BLaER1 treated with 17β-estradiol and CSF1 and Interleukin-3, amounts not matched to agents 10 nM and 100 nM (cell line): ENCODE measurements around the gene KLHDC8A.

Source experiments
- H3K27ac ChIP-seq, 11 experiments: shearing (Covaris generic); formaldehyde crosslinking; 2 replicates each; pipeline ENCODE4 v1.8.1; 2022
- H3K27me3 ChIP-seq, 11 experiments: shearing (Covaris generic); formaldehyde crosslinking; 2 replicates each; pipeline ENCODE4 v1.8.1; 2022
- H3K36me3 ChIP-seq, 11 experiments: shearing (Covaris generic); formaldehyde crosslinking; 2 replicates each; pipeline ENCODE4 v1.8.1; 2022
- H3K4me1 ChIP-seq, 10 experiments: shearing (Covaris generic); formaldehyde crosslinking; 2 replicates each; pipeline ENCODE4 v1.8.1; 2022
- H3K4me2 ChIP-seq, 11 experiments: shearing (Covaris generic); formaldehyde crosslinking; 2 replicates each; pipeline ENCODE4 v1.8.1; 2022
- H3K4me3 ChIP-seq, 10 experiments: shearing (Covaris generic); formaldehyde crosslinking; 2 replicates each; pipeline ENCODE4 v1.8.1; 2022
- H3K9ac ChIP-seq, 11 experiments: shearing (Covaris generic); formaldehyde crosslinking; 2 replicates each; pipeline ENCODE4 v1.8.1; 2022
- H3K9me3 ChIP-seq, 11 experiments: shearing (Covaris generic); formaldehyde crosslinking; replicated peaks in 1 of 11; 2 replicates each; pipeline ENCODE4 v1.8.1; 2022
- H4K20me1 ChIP-seq, 11 experiments: shearing (Covaris generic); formaldehyde crosslinking; 2 replicates each; pipeline ENCODE4 v1.8.1; 2022
- Cebpa-rat ChIP-seq, 11 experiments: shearing (Covaris generic); IDR thresholded peaks; 2 replicates each; pipeline ENCODE4 v1.8.1; 2022

The KLHDC8A gene

GRCh38 chr1:205342986-205343385, 13.7 kb downstream of the KLHDC8A start:
- Histone ChIP-seq H4K20me1 (peaks cover 0 to 11% (median 0%) of the 10 kb centered on the region in 11 experiments; a peak in 3 of 22 replicates), H3K36me3 (no peaks in the 10 kb centered on the region), H3K9ac (no peak overlapping the region), H3K9me3 (peaks cover 0 to 10% (median 3%) of the 10 kb centered on the region in 11 experiments; a peak in 7 of 22 replicates), H3K27me3 (peaks cover 43 to 60% (median 50%) of the 10 kb centered on the region in 11 experiments), H3K27ac (no peak overlapping the region), H3K4me3 (no peak overlapping the region), H3K4me2 (no peak overlapping the region), H3K4me1 (peaks cover 0 to 9% (median 3%) of the 10 kb centered on the region in 10 experiments; a peak in 17 of 20 replicates)
- no peak for TF ChIP-seq Cebpa-rat (IDR thresholded peaks at IDR 0.05)

GRCh38 chr1:205340676-205341075, 16.0 kb downstream of the KLHDC8A start:
- H3K9ac ChIP-seq: no peak overlapping the region
- no peak overlapping the region for H3K4me2 ChIP-seq
- H3K27ac ChIP-seq: no peak overlapping the region
- no peak overlapping the region for H3K4me3 ChIP-seq
- no peak for TF ChIP-seq Cebpa-rat (IDR thresholded peaks at IDR 0.05)
- H3K4me1 ChIP-seq: peaks cover 0 to 7% (median 0%) of the 10 kb centered on the region in 10 experiments; a peak in 3 of 20 replicates
- H3K36me3 ChIP-seq: no peaks in the 10 kb centered on the region
- H4K20me1 ChIP-seq: peaks cover 0 to 11% (median 0%) of the 10 kb centered on the region in 11 experiments; a peak in 4 of 22 replicates
- H3K27me3 ChIP-seq: peaks cover 38 to 45% (median 40%) of the 10 kb centered on the region in 11 experiments
- H3K9me3 ChIP-seq: peaks cover 0 to 10% (median 3%) of the 10 kb centered on the region in 11 experiments; a peak in 7 of 22 replicates

GRCh38 chr1:205339717-205340116, 17.0 kb downstream of the KLHDC8A start:
- Histone ChIP-seq H3K27me3 (peaks cover 28 to 36% (median 30%) of the 10 kb centered on the region in 11 experiments), H3K4me1 (peaks cover 0 to 7% (median 0%) of the 10 kb centered on the region in 10 experiments; a peak in 3 of 20 replicates), H3K27ac (no peak overlapping the region), H3K9ac (no peak overlapping the region), H3K36me3 (no peaks in the 10 kb centered on the region), H4K20me1 (peaks cover 0 to 11% (median 0%) of the 10 kb centered on the region in 11 experiments; a peak in 4 of 22 replicates), H3K4me2 (no peak overlapping the region), H3K9me3 (peaks cover 0 to 10% (median 3%) of the 10 kb centered on the region in 11 experiments; a peak in 7 of 22 replicates), H3K4me3 (no peak overlapping the region)
- no peak for TF ChIP-seq Cebpa-rat (IDR thresholded peaks at IDR 0.05)

- no peak for TF ChIP-seq Cebpa-rat (IDR thresholded peaks at IDR 0.05)
- Histone ChIP-seq H3K4me3 (no peak overlapping the region), H4K20me1 (peaks cover 0 to 11% (median 0%) of the 10 kb centered on the region in 11 experiments; a peak in 4 of 22 replicates), H3K9me3 (peaks cover 0 to 10% (median 3%) of the 10 kb centered on the region in 11 experiments; a peak in 7 of 22 replicates), H3K27me3 (peaks cover 23 to 31% (median 25%) of the 10 kb centered on the region in 11 experiments), H3K36me3 (no peaks in the 10 kb centered on the region), H3K27ac (no peak overlapping the region), H3K4me2 (no peak overlapping the region), H3K9ac (no peak overlapping the region), H3K4me1 (peaks cover 0 to 7% (median 0%) of the 10 kb centered on the region in 10 experiments; a peak in 3 of 20 replicates)
Measured at GRCh38 chr1:205339197-205339702, 17.5 kb downstream of the KLHDC8A start.

GRCh38 chr1:205338011-205338410, 18.7 kb downstream of the KLHDC8A start:
- H3K9ac ChIP-seq: no peak overlapping the region
- no peak for TF ChIP-seq Cebpa-rat (IDR thresholded peaks at IDR 0.05)
- peaks cover 0 to 4% (median 0%) of the 10 kb centered on the region in 11 experiments; a peak in 3 of 22 replicates for H3K9me3 ChIP-seq
- no peak overlapping the region for H3K27ac ChIP-seq
- H4K20me1 ChIP-seq: peaks cover 0 to 11% (median 0%) of the 10 kb centered on the region in 11 experiments; a peak in 4 of 22 replicates
- no peak overlapping the region for H3K4me2 ChIP-seq
- H3K36me3 ChIP-seq: no peaks in the 10 kb centered on the region
- H3K4me3 ChIP-seq: no peak overlapping the region
- H3K27me3 ChIP-seq: peaks cover 11 to 19% (median 13%) of the 10 kb centered on the region in 11 experiments
- peaks cover 0 to 7% (median 0%) of the 10 kb centered on the region in 10 experiments; a peak in 3 of 20 replicates for H3K4me1 ChIP-seq

GRCh38 chr1:205337481-205337880, 19.2 kb downstream of the KLHDC8A start:
- Histone ChIP-seq H3K4me3 (no peak overlapping the region), H3K9me3 (no peaks in the 10 kb centered on the region), H4K20me1 (peaks cover 0 to 7% (median 0%) of the 10 kb centered on the region in 11 experiments; a peak in 4 of 22 replicates), H3K27ac (no peak overlapping the region), H3K4me1 (peaks cover 0 to 7% (median 0%) of the 10 kb centered on the region in 10 experiments; a peak in 3 of 20 replicates), H3K27me3 (peaks cover 6 to 14% (median 8%) of the 10 kb centered on the region in 11 experiments), H3K4me2 (no peak overlapping the region), H3K9ac (no peak overlapping the region), H3K36me3 (no peaks in the 10 kb centered on the region)
- TF ChIP-seq Cebpa-rat (IDR thresholded peaks at IDR 0.05): no peak

- Histone ChIP-seq H3K4me3 (no peak overlapping the region), H3K9me3 (no peaks in the 10 kb centered on the region), H3K27ac (no peak overlapping the region), H3K9ac (no peak overlapping the region), H3K4me1 (peaks cover 0 to 7% (median 0%) of the 10 kb centered on the region in 10 experiments; a peak in 3 of 20 replicates), H3K36me3 (no peaks in the 10 kb centered on the region), H3K27me3 (no peaks in the 10 kb centered on the region), H3K4me2 (no peak overlapping the region), H4K20me1 (peaks cover 0 to 7% (median 0%) of the 10 kb centered on the region in 11 experiments; a peak in 3 of 22 replicates)
- TF ChIP-seq Cebpa-rat (IDR thresholded peaks at IDR 0.05): no peak
Measured at GRCh38 chr1:205335692-205336091, 21.0 kb downstream of the KLHDC8A start.

GRCh38 chr1:205332015-205332791, 24.5 kb downstream of the KLHDC8A start:
- no peak overlapping the region for H3K27ac ChIP-seq
- no peaks in the 10 kb centered on the region for H3K9me3 ChIP-seq

GRCh38 chr1:205330150-205330549, 26.6 kb downstream of the KLHDC8A start:
- Histone ChIP-seq H3K36me3 (no peaks in the 10 kb centered on the region), H3K27me3 (peaks cover 0 to 9% (median 0%) of the 10 kb centered on the region in 11 experiments; a peak in 7 of 22 replicates), H3K27ac (no peak overlapping the region), H4K20me1 (peaks cover 0 to 18% (median 0%) of the 10 kb centered on the region in 11 experiments; a peak in 5 of 22 replicates), H3K4me1 (no peaks in the 10 kb centered on the region), H3K9me3 (no peaks in the 10 kb centered on the region), H3K4me3 (no peak overlapping the region), H3K4me2 (no peak overlapping the region), H3K9ac (no peak overlapping the region)
- no peak for TF ChIP-seq Cebpa-rat (IDR thresholded peaks at IDR 0.05)

More at GRCh38 chr1:205332015-205332791, 24.5 kb downstream of the KLHDC8A start:
- Histone ChIP-seq H3K36me3 (no peaks in the 10 kb centered on the region), H3K27me3 (peaks cover 0 to 5% (median 0%) of the 10 kb centered on the region in 11 experiments; a peak in 1 of 22 replicates), H3K4me3 (no peak overlapping the region), H3K4me1 (no peaks in the 10 kb centered on the region), H3K9ac (no peak overlapping the region), H4K20me1 (peaks cover 0 to 22% (median 0%) of the 10 kb centered on the region in 11 experiments; a peak in 4 of 22 replicates), H3K4me2 (no peak overlapping the region)
- TF ChIP-seq Cebpa-rat (IDR thresholded peaks at IDR 0.05): no peak
